Keratinocyte (primary cell): ENCODE measurements around the gene ZNF526.

Experiments
- EZH2 ChIP-seq: IDR thresholded peaks from one replicate; pipeline ENCODE4 v1.6.1; 2012; ENCODE audit warnings: inconsistent platforms, mild to moderate bottlenecking, low read length, moderate library complexity
- TF ChIP-seq, protein P1 (sequence below), 3 experiments: IDR thresholded peaks in 1 of 3; conservative IDR thresholded peaks in 1 of 3; optimal IDR thresholded peaks in 1 of 3; 2 replicates in 2 of 3; 3 replicates in 1 of 3; pipeline versions ENCODE3 to v1.5.1; 2011; ENCODE audit warnings: low read length in 3 of 3, mild to moderate bottlenecking in 3 of 3, moderate library complexity in 2 of 3, control low read depth in 1 of 3, inconsistent platforms in 1 of 3; ENCODE audit not compliant: insufficient read depth in 2 of 3; ENCODE audit errors: extremely low read depth in 1 of 3

DNA sequence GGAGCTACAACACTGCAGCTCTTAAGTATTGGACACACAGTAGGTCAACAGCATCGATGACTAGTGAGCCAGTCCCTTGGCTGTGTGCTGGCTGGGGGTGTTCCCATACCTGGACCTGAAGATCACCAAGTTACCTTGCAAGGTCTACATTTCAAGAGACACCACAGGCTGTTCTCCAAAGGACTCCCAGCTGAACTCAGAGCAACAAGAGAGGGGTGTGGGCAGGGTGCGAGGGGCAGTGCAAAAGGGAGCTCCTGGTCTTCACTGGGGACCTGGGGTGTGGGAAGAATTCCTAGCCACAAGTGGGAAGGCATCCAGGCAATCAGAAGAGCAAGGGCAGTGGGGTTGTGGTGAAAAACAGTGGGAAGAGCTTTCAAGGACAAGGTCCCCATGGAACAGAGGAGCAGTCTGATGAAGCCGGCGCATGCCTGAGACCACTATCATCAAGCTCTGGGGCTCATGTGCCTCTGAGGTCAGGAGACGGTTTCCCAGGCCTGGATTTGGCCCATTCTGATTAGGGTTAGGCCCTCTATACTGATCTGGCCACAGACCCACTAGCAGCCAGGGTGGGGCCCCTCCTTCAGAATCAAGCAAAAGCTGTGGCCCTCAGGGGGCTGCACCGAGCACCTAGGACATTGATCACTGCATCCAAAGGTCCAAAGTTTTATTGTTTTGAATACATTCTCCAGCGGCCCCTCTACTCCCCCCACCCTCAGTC lies 27.0 kb downstream of the ZNF526 start:
- TF ChIP-seq, protein P1, sequence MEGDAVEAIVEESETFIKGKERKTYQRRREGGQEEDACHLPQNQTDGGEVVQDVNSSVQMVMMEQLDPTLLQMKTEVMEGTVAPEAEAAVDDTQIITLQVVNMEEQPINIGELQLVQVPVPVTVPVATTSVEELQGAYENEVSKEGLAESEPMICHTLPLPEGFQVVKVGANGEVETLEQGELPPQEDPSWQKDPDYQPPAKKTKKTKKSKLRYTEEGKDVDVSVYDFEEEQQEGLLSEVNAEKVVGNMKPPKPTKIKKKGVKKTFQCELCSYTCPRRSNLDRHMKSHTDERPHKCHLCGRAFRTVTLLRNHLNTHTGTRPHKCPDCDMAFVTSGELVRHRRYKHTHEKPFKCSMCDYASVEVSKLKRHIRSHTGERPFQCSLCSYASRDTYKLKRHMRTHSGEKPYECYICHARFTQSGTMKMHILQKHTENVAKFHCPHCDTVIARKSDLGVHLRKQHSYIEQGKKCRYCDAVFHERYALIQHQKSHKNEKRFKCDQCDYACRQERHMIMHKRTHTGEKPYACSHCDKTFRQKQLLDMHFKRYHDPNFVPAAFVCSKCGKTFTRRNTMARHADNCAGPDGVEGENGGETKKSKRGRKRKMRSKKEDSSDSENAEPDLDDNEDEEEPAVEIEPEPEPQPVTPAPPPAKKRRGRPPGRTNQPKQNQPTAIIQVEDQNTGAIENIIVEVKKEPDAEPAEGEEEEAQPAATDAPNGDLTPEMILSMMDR (optimal IDR thresholded peaks at IDR 0.05 in 1 of 3, IDR thresholded peaks at IDR 0.05 in 1 of 3, conservative IDR thresholded peaks at IDR 0.05 in 1 of 3; ENCODE audit: extremely low read depth in 1 of 3, insufficient read depth in 2 of 3, low read length in 3 of 3): no peak
- no peak for TF ChIP-seq EZH2
